Activated naive CD8-positive, alpha-beta T cell (primary cell): ENCODE results near the gene INO80E.
"Not testable (repeated sequence)": the region's sequence is repeated elsewhere in the genome, so short reads cannot be mapped to it uniquely, and the experiment has no call there.

Experiments
- H3K27ac Mint-ChIP-seq: one replicate; pipeline ENCODE4 v1.8.0; 2021; ENCODE audit warnings: mixed read lengths
- H3K27me3 Mint-ChIP-seq: one replicate; pipeline ENCODE4 v1.8.0; 2021; ENCODE audit warnings: mixed read lengths
- H3K36me3 Mint-ChIP-seq: one replicate; pipeline ENCODE4 v1.8.0; 2021; ENCODE audit warnings: mixed read lengths
- H3K4me1 Mint-ChIP-seq: one replicate; pipeline ENCODE4 v1.8.0; 2021; ENCODE audit warnings: low read depth, mixed read lengths
- H3K4me3 Mint-ChIP-seq: one replicate; pipeline ENCODE4 v1.8.0; 2021; ENCODE audit warnings: mild to moderate bottlenecking, mixed read lengths
- H3K9me3 Mint-ChIP-seq: one replicate; pipeline ENCODE4 v1.8.0; 2021; ENCODE audit warnings: low read depth, mixed read lengths

The INO80E gene

GRCh38 chr16:29995911-29996765 lies at the start of gene INO80E:
TSS of gene INO80E (plus strand) at chr16:29996241. CDS start at chr16:29996311, 70 bp downstream.
- peaks cover 32% of the 10 kb centered on the region for H3K4me1 Mint-ChIP-seq
- no peaks in the 10 kb centered on the region for H3K27me3 Mint-ChIP-seq
- H3K9me3 Mint-ChIP-seq: no peaks in the 10 kb centered on the region
- H3K4me3 Mint-ChIP-seq: peak within 1 kb of the TSS; percentile 97
- peak within 1 kb of the TSS; percentile 99 for H3K27ac Mint-ChIP-seq
- H3K36me3 Mint-ChIP-seq: no peaks in the 10 kb centered on the region

- Mint-ChIP-seq H3K27ac (no peak overlapping the region), H3K36me3 (peaks cover 3% of the 10 kb centered on the region), H3K9me3 (peaks cover 4% of the 10 kb centered on the region), H3K4me3 (no peak overlapping the region), H3K4me1 (no peaks in the 10 kb centered on the region), H3K27me3 (peaks cover 1% of the 10 kb centered on the region)
These were observed 48.1 kb upstream of the INO80E start for GRCh38 chr16:29947897-29948296.

GRCh38 chr16:29950806-29951461 lies 45.1 kb upstream of the INO80E start:
- Mint-ChIP-seq H3K9me3 (peaks cover 4% of the 10 kb centered on the region), H3K27me3 (peaks cover 1% of the 10 kb centered on the region), H3K36me3 (peaks cover 3% of the 10 kb centered on the region), H3K27ac (no peak overlapping the region), H3K4me1 (no peaks in the 10 kb centered on the region), H3K4me3 (no peak overlapping the region)

- Mint-ChIP-seq H3K27me3 (peaks cover 1% of the 10 kb centered on the region), H3K27ac (no peak overlapping the region), H3K36me3 (peaks cover 3% of the 10 kb centered on the region), H3K9me3 (peaks cover 4% of the 10 kb centered on the region), H3K4me1 (no peaks in the 10 kb centered on the region), H3K4me3 (no peak overlapping the region)
These were observed 44.2 kb upstream of the INO80E start for GRCh38 chr16:29951625-29952365.

- Mint-ChIP-seq H3K27me3 (no peaks in the 10 kb centered on the region), H3K36me3 (no peaks in the 10 kb centered on the region), H3K27ac (no peak overlapping the region), H3K9me3 (no peaks in the 10 kb centered on the region), H3K4me1 (peaks cover 18% of the 10 kb centered on the region), H3K4me3 (no peak overlapping the region)
These were observed 37.3 kb upstream of the INO80E start for GRCh38 chr16:29958756-29959155.

GRCh38 chr16:29959293-29959692 lies 36.7 kb upstream of the INO80E start:
- H3K4me3 Mint-ChIP-seq: no peak overlapping the region
- H3K4me1 Mint-ChIP-seq: peaks cover 18% of the 10 kb centered on the region
- H3K27ac Mint-ChIP-seq: no peak overlapping the region
- H3K27me3 Mint-ChIP-seq: no peaks in the 10 kb centered on the region
- H3K36me3 Mint-ChIP-seq: no peaks in the 10 kb centered on the region
- H3K9me3 Mint-ChIP-seq: no peaks in the 10 kb centered on the region

- H3K27me3 Mint-ChIP-seq, H3K36me3 Mint-ChIP-seq, H3K4me3 Mint-ChIP-seq, H3K9me3 Mint-ChIP-seq, H3K27ac Mint-ChIP-seq: not testable (repeated sequence)
- H3K4me1 Mint-ChIP-seq: peaks cover 18% of the 10 kb centered on the region
These were observed 36.2 kb upstream of the INO80E start for GRCh38 chr16:29959821-29960220.

- Mint-ChIP-seq H3K4me1 (peaks cover 18% of the 10 kb centered on the region), H3K4me3 (peak overlapping the region; percentile 91), H3K27me3 (no peaks in the 10 kb centered on the region), H3K27ac (peak overlapping the region; percentile 86), H3K9me3 (no peaks in the 10 kb centered on the region), H3K36me3 (no peaks in the 10 kb centered on the region)
These were observed 34.9 kb upstream of the INO80E start for GRCh38 chr16:29961127-29961478.

- Mint-ChIP-seq H3K4me3 (peak within 1 kb of the TSS; percentile 91), H3K27ac (peak within 1 kb of the TSS; percentile 86), H3K9me3 (no peaks in the 10 kb centered on the region), H3K4me1 (peaks cover 18% of the 10 kb centered on the region), H3K36me3 (no peaks in the 10 kb centered on the region), H3K27me3 (no peaks in the 10 kb centered on the region)
These were observed 34.3 kb upstream of the INO80E start, which contains the start of gene TMEM219 for GRCh38 chr16:29961479-29962343. TSS of gene TMEM219 (plus strand) at chr16:29962079. CDS start at chr16:29963144, 1,065 bp downstream.

- peak overlapping the region; percentile 81 for H3K27ac Mint-ChIP-seq
- H3K4me1 Mint-ChIP-seq: peaks cover 18% of the 10 kb centered on the region
- H3K36me3 Mint-ChIP-seq: no peaks in the 10 kb centered on the region
- H3K27me3 Mint-ChIP-seq: no peaks in the 10 kb centered on the region
- H3K4me3 Mint-ChIP-seq: peak overlapping the region; percentile 91
- no peaks in the 10 kb centered on the region for H3K9me3 Mint-ChIP-seq
These were observed 33.6 kb upstream of the INO80E start for GRCh38 chr16:29962344-29962994.

- Mint-ChIP-seq H3K36me3 (no peaks in the 10 kb centered on the region), H3K27ac (peak overlapping the region; percentile 81), H3K27me3 (no peaks in the 10 kb centered on the region), H3K4me3 (peak overlapping the region; percentile 91), H3K9me3 (no peaks in the 10 kb centered on the region), H3K4me1 (peaks cover 18% of the 10 kb centered on the region)
These were observed 32.9 kb upstream of the INO80E start for GRCh38 chr16:29963021-29963743.

GRCh38 chr16:29968205-29968604 lies 27.8 kb upstream of the INO80E start:
- peaks cover 7% of the 10 kb centered on the region for H3K4me1 Mint-ChIP-seq
- no peak overlapping the region for H3K4me3 Mint-ChIP-seq
- no peaks in the 10 kb centered on the region for H3K27me3 Mint-ChIP-seq
- no peaks in the 10 kb centered on the region for H3K36me3 Mint-ChIP-seq
- peak overlapping the region; percentile 12 for H3K27ac Mint-ChIP-seq
- no peaks in the 10 kb centered on the region for H3K9me3 Mint-ChIP-seq

GRCh38 chr16:29971304-29971703 lies 24.7 kb upstream of the INO80E start:
- no peak overlapping the region for H3K27ac Mint-ChIP-seq

More at GRCh38 chr16:29971304-29971703, 24.7 kb upstream of the INO80E start:
- H3K27me3 Mint-ChIP-seq: no peaks in the 10 kb centered on the region
- no peak overlapping the region for H3K4me3 Mint-ChIP-seq
- peaks cover 24% of the 10 kb centered on the region for H3K4me1 Mint-ChIP-seq
- no peaks in the 10 kb centered on the region for H3K36me3 Mint-ChIP-seq
- H3K9me3 Mint-ChIP-seq: no peaks in the 10 kb centered on the region
